Measurements from ENCODE around the gene CACNA1I.
A peak's percentile ranks its signal among the peaks of the same experiment; 100 is the strongest.

The CACNA1I gene

DNA sequence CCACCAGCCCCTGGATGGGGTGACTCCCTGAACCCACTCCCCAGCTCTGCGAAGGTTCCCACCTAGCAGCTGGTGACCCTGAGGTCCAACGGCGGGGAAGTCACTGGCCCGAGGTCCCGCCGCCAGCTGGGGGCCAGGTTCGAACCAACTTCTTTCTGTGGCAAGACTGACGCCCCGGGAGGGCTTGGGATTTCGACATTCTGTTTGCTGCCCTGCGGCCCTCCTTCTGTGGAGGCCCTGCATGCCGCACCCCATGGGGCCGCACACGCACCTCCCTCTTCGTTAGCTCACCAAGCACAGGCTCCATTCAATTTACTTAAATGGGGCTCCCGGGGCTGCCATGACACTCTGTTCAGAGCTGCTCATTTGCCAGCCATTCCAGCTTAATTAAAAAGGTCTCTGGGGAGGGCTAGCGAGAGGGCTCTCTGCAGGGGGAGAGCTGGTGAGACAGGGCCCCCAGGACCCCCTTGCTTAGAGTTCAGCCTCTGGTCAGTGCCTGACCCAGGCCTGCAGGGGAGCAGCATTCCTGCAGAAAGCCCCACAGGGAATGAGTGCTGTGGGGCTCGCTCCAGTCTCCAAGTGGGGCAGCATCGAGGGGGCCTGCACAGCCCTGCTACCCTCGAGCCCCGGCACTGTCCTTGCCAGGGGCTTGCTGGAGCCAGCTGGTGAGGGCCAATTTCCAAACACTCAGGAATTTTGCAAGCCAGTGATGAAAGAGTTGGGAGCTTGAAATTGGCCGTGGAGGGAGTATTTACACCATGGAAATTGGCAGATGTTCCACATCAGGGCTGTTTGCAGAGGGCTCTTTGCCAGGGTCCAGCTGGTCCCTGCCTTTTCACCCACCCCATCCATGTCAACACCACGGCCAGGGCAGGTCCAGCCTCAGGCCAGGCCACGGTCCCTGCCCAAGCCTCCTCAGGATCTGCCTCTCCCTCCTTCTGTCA lies 80.8 kb downstream of the CACNA1I start:
- DNase-seq = no peak

DNA sequence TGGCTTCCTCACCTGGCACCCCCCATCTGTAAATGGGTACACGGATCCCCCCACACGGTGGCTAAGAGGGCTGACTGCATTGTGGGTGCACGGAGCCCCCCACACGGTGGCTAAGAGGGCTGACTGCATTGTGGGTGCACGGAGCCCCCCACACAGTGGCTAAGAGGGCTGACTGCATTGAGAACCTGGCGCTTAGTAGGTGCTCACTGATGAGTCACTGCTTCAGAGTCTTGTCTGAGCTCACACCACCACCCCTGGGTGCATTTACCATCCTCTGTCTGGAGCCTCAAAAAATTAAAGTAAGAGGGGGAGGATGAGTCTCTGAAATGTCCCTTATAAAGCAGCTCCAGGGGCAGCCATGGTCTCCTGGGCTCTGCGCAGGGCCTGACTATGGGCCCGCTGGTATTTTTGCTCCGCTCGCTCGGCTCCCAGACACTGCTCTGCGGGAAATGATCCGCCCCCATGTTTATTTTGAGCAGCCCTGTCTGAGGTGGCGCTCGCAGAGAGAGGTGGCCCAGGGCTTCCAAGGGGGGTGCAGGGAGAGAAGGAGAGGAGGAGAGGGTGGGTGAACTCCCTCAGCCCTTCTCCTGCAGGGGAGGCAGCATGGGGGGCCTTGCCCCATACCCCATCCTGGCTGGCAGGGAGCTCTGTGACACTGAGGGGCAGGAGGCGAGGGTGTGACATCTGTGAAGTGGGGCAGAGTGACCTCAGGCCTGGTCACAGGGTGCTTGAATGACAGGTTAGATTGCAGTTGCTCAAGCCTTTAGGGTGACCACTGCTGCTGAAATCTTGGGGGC lies 82.6 kb downstream of the CACNA1I start:
- no peak for DNase-seq

DNA sequence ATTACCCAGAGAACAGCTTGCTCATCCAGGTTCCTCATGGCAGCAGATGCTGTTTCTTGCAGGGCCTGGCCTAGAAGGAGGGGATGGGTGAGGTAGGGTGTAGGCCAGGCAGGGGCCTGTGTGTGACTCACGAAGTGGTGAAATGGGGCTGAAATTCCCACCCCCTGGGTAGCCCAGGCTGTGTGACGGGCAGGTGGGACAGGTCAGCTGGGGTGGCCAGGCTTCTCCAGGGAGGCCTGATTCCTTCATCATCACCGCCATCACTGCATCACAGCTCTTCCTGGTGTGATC lies 83.2 kb downstream of the CACNA1I start:
- DNase-seq = no peak

DNA sequence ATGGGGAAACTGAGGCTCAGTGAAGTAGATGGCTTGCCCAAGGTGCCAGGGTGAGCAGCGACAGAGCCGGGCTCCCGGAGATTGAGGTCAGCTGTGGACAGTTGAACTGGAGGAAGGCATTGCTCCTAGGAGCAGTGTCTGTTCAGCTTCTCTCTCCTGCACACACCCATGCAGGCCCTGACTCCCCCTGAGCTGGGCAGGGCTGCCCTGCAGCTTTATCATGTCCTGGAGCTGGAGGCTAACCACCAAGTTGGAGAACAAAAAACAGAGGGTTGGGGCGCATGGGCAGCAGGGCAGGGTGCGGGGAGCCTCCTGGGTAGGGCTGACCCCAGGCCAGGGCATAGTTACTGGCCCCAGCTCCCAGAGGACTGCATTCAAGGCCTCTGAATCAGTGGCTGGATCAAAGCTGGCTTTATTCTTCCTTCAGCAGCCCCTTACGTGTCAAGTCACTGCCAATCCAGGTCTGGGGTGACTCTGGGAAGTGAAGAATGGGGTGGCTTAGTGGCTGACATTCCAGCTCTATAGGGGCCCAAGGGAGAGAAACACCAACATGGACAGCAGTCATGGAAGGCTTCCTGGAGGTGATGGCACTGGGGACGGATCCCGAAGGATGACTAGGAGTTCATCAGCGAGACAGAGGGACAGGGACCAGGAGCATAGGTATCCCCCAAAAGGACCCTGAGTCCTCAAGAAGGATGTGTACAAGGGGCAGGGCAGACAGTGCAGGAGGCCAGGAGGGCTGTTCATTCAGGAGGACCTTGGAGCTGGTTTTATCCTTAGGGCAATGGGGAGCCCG lies 83.8 kb downstream of the CACNA1I start:
- no peak for DNase-seq

DNA sequence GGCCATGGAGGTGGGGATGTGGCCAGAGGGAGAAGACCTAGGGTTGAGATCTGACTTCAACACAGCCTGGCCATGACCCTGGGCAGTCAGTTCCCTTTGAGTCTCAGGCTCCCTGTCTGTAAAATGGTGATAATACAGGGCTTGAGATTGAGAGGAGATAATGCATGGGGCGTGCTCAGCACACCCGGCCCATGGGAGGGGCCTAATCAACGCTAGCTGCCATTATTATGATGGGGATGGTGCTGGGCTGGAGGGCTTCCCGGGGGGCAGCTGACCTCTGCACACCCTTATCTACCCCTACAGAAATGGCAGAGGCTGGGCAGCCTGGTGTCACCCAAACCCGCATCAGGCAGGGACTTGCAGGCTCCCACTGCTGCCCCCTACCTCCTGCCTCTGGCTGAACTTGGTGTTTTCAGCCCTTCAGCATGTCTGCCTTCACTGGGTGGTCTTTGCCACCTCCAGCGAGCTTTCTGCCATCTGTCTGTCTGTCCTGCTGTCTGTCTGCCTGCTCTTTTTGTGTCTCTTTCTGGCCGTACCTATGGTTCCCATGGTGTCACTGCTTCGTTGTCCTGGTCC lies 84.5 kb downstream of the CACNA1I start:
- peak; percentile 38 for DNase-seq

DNA sequence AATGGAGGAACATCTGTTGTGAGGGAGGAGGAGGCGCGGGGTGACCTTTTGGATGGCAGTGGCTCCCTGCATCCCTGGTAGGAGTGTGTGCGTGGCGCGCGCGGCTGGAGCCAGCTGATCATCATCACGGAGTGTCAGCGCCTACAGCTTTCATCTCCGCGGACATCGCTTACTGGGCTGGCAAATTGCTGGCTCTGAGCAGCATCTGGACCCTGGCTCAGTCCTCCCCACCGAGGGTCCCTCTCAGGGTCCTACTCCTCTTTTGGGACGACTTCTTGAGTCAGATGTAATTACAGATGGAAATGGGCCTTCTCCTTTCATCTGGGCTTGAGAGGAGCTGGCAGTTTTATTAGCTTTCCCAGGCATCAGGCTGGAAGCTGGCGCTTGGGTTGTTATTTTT lies 85.3 kb downstream of the CACNA1I start:
- DNase-seq = peak; percentile 21

DNA sequence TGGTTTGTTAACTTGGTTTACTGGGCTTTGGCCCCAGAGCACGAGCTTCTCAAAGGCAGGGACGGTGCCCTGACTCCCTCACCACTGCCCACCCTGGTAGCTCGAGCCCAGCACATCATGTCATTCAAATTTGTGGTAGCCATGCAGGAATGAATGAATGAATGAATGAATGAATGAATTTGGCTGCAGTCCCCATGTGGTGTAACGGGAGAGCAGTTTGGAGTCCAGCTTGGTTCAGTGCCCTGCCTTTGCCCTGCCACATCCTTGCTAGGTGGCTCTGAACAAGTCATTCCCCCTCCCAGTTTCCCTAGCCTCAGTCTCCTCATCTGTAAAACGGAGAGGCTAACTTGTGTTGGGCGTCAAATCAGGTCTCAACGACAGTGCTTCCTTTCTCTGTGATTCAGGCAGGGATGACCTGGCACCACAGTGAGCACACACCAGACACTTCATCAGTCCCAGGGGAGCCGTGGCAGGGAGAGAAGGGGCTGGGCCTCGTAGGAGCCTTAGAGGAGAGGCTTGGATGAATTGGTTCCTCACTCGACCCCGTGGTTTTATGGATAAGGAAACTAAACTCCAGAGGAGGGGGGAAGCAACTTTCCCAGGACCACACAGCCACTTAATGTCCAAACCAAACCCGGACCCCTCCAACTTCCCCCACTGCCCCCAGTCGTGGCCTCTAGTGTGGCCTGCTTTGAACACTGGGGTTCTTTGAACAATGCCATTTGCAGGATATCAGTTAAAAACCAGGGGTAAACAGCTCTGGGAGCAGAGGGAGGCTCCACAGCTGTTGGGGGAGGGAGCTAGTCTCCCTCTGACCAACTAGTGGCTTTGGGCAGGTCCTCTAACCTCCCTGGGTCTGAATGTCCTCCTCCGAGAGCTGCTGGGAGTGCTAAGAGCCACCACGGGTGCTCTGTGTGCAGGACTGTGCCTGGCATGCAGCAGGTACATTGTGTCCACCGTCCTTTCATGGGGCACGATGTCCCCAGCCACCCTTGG lies 86.2 kb downstream of the CACNA1I start:
- DNase-seq = no peak

DNA sequence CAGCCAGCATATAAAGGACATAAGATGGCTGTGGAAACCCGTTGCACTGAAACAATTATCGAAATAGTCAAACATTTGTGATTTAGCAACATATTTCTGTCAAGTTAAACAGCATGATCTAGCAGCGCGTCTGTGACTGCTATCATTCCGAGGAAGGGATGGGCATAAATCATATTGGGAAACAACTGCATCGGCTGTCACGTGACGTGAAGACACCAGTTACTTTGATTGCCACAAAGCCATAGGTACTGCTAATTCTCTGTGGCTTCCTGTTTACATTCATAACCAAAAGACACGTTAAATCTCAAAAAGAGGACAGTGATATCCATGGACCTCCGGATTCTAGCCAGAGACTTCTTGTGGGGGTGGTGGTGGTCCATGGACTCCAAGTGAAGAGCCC lies 87.8 kb downstream of the CACNA1I start:
- DNase-seq = no peak

DNA sequence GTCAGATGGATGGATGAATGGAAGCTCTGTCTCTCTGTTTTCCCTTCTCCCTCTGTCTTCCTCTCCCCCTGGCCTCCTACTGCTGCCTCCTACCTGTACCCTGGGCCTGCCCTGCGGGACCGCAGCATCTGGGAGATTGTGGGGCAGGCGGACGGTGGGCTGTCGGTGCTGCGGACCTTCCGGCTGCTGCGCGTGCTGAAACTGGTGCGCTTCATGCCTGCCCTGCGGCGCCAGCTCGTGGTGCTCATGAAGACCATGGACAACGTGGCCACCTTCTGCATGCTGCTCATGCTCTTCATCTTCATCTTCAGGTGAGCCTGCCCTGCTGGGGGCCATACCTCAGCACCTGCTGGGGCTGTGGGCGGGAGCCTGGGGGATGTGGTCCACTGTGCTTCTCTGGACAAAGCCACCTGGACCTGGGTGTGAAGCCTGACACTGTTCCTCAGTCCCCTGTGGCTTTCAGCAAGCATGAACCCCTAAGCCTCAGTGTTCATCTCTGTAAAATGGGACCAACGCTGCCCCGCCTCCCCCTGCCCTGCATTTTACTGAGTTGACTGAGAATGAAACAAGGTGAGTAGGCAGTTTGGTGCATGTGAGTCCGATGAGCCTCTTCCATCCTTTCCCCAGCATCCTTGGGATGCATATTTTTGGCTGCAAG lies 88.4 kb downstream of the CACNA1I start:
- DNase-seq = no peak

DNA sequence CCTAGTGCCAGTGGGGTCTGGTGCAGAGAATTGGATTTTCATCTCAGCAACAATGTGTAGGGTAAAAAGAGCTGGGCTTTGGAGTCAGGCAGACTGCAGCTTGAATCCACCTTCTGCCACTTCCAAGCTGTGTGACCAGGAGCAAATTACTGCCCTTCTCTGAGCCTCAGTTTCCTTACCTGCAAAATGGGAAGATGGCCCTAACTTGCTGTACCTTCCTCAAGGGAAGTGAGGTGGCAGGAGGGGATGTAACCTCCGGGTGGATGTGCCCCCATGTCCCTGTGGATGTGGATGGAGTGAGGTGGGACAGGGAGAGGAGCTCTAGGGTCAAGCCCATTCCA lies 90.9 kb downstream of the CACNA1I start:
- no peak for DNase-seq

DNA sequence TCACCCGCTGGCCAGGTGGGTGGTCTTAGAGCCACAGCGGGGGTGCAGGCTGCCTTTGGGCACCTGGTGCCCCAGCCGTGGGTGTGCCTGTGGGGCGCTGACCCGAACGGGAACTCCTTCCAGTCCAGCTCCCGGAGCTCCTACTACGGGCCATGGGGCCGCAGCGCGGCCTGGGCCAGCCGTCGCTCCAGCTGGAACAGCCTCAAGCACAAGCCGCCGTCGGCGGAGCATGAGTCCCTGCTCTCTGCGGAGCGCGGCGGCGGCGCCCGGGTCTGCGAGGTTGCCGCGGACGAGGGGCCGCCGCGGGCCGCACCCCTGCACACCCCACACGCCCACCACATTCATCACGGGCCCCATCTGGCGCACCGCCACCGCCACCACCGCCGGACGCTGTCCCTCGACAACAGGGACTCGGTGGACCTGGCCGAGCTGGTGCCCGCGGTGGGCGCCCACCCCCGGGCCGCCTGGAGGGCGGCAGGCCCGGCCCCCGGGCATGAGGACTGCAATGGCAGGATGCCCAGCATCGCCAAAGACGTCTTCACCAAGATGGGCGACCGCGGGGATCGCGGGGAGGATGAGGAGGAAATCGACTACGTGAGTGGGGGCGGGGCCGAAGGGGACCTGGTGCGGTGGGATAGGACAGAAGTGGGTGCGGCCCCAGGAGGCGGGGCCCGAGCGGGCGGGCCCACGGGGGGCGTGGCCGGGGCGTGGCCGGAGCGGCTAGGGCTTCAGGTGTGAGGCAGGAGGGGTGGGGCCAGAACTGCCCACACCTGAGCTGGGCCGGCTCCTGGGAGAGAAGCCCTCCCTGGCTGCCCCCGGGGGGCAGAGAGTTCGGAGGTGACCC lies 91.5 kb downstream of the CACNA1I start:
- DNase-seq = no peak

DNA sequence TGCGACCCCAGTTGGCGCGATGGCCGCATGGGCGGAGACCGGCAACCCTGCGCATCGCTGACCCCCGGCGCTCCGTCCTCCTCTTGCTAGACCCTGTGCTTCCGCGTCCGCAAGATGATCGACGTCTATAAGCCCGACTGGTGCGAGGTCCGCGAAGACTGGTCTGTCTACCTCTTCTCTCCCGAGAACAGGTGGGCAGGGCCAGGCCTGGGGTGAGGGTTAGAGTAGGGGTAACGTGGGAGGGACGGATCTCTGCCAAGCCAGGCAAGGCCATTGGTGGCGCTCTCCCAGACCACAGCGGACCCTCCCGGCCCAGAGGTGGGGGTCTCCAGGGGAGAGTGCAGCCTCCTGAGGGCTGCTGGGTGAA lies 92.1 kb downstream of the CACNA1I start:
- DNase-seq = no peak

DNA sequence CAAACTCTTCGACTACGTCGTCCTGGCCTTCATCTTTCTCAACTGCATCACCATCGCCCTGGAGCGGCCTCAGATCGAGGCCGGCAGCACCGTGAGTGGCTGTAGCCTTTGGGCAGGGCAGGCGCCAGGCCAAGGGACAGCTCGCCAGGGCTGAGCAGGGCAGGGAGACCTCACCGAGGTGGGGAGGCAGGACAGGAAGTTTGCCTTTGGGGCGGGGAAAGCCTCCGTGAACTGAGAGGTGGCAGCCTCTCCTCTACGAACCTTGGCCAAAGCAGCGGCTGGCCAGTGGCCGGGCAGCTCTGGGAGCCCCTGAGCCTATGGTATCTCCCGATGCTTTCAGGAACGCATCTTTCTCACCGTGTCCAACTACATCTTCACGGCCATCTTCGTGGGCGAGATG lies 93.2 kb downstream of the CACNA1I start:
- no peak for DNase-seq

DNA sequence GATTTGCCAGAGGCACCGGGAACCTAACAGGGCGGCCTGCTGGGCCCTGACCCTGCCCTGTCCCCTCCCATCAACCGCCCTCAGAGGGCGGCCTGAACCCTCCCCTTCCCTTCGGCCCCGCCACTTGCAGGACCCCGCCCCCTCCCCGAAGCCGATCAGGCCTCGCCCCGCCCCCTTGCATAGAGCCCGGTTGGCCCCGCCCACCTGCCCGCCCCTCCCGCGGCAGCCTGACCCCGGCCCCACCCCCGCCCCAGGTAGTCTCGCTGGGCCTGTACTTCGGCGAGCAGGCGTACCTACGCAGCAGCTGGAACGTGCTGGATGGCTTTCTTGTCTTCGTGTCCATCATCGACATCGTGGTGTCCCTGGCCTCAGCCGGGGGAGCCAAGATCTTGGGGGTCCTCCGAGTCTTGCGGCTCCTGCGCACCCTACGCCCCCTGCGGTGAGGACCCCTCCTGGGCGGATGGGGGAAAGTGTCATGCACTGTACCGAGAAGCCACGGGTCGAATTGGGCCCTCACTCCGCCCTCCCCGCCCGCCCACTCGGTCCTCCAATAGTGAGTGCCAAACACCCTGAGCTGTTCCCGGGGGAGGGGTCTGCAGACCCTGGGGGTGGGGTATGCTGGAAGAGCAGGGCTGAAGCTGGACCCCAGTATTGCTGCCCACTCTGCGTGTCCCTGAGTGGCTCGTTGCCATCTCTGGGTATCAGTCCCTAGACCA lies 94.1 kb downstream of the CACNA1I start:
- DNase-seq = no peak

DNA sequence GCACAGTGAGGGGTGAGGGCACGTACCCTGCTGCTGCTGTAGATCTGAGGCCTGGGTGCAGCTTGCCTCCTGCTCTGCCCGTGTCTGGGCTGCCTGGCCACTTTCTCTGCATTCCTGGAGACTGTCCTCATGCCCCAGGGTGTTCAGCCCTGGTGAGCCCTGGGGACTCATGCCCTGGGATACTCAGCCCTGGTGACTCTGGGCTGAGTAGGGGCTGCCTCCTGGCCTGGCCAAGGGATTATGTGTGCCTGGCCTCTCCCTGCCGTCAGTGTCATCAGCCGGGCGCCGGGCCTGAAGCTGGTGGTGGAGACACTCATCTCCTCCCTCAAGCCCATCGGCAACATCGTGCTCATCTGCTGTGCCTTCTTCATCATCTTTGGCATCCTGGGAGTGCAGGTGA lies 94.7 kb downstream of the CACNA1I start:
- no peak for DNase-seq

DNA sequence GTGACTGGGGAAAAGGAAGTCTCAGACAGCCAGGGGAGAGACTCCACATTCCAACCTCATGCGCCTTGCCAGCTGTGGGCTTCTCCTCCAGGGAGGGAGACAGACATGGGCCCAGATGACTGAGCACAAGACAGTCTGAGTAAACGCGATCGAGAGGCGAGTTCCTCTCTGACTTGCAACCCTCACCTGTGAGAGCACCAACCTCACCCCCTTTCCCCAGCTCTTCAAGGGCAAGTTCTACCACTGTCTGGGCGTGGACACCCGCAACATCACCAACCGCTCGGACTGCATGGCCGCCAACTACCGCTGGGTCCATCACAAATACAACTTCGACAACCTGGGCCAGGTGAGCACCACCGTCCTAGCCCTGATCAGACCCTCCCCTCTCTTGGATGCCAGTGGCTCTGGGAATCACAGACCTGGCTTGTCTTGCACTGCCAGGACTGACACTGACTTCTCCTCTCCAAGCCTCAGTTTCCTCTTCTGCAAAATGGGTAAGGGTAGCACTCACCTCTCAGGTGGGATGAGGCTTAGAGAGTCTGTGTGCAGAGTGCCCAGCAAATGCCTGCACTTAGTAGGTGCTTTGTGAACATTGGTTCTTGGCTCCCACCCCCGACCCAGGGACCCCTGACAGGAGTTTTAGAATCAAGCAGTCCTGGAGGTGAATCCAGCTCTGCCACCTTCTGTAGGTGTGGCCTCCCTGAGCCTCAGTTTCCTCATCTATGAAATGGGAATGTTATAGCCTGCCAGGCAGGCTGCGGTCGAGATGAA lies 95.3 kb downstream of the CACNA1I start:
- no peak for DNase-seq

DNA sequence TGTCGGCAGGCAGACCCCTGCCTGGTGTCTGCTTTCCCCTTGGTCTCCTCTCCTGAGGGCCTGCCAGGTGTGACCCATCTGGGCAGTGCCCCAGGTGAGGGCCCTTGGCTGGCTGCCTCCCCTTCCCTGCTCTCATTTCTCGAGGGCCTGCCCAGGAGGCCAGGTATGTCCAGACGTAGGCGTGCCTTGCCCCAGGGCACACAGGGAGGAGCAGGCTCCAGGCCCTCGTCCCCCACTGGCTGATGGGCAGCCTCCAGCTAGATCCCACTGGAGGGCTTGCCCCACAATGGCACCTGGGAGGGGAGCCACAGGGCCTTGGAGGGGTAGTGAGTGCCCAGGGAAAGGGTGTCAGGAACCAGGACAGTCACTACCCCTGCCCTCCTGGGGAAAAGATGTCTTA lies 95.9 kb downstream of the CACNA1I start:
- DNase-seq = no peak

DNA sequence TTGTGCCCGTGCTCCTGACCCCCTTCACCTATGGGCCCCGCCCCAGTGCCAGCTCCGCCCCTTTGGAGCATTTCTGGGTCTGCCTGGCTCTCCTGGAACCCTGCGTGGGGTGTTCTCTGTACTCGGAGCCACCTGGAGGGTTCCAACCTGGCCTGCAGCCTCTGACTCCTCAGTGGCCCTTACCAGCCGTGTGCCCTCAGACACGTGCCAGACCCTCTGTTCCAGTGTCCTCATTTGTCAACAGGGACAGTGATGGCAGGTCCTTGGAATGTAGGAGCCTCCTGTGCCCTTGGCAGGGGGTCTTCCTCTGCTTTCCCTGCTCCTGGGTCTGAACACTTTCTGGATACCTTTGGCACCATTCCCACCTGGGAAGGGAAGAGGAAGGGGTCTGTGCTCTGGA lies 96.4 kb downstream of the CACNA1I start:
- DNase-seq = no peak

DNA sequence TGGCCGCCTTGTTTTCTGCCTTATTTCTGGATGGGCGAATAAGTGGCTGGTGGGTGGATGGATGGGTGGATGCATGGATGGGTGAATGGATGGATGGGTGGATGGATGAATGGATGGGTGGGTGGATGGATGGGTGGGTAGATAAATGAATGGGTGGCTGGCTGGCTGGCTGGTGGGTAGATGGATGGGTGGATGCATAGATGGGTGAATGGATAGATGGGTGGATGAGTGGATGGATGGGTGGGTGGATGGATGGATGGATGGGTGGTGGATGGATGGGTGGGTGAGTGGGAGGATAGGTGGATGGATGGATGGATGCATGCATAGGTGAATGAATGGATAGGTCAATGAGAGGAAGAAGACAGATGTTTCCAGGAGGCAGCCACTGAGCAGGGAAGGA lies 98.9 kb downstream of the CACNA1I start:
- DNase-seq = no peak

Data from NCI-H1694 (cell line).